Measurements from ENCODE around the gene ABLIM1.

ABLIM1 gene

GRCh38 chr10:114412907-114413797 is 244.9 kb downstream of the ABLIM1 start:
- TF ChIP-seq CTCF (IDR thresholded peaks at IDR 0.05): no peak

GRCh38 chr10:114408968-114409444 is 249.1 kb downstream of the ABLIM1 start:
- no peak for TF ChIP-seq CTCF (IDR thresholded peaks at IDR 0.05)

- no peak for TF ChIP-seq CTCF (IDR thresholded peaks at IDR 0.05)
These were observed 249.7 kb downstream of the ABLIM1 start for GRCh38 chr10:114408112-114408967.

GRCh38 chr10:114406455-114406854 is 251.6 kb downstream of the ABLIM1 start:
- TF ChIP-seq CTCF (IDR thresholded peaks at IDR 0.05): no peak

GRCh38 chr10:114405011-114405350 is 253.1 kb downstream of the ABLIM1 start:
- no peak for TF ChIP-seq CTCF (IDR thresholded peaks at IDR 0.05)

GRCh38 chr10:114404171-114405010 is 253.7 kb downstream of the ABLIM1 start, which contains the start of gene AFAP1L2:
TSS of gene AFAP1L2 (minus strand) at chr10:114404502. CDS start at chr10:114404455, 47 bp downstream.
- no peak for TF ChIP-seq CTCF (IDR thresholded peaks at IDR 0.05)

All from LNCAP (cell line).